ENCODE results near the gene SCAI. TPM values are rescaled to one million over a fixed set of nuclear protein-coding genes. Genes with fewer than 3 reads are reported as not detected.

The SCAI gene
- total RNA-seq, 1 experiment from 2014 or later = 4.7 TPM

- Histone ChIP-seq H3K9me3 (ENCODE audit: control insufficient read depth, insufficient read depth, low read depth, low read length) (no peaks in the 10 kb centered on the region), H3K4me3 (ENCODE audit: low read depth in 2 of 2, low read length in 2 of 2) (no peak overlapping the region), H3K27ac (ENCODE audit: low read length) (no peak overlapping the region), H3K4me1 (ENCODE audit: control insufficient read depth, insufficient read depth, low read length) (no peaks in the 10 kb centered on the region), H3K36me3 (ENCODE audit: control insufficient read depth, insufficient read depth, low read length) (peaks cover 6% of the 10 kb centered on the region), H3K27me3 (ENCODE audit: control insufficient read depth, insufficient read depth, low read length) (no peaks in the 10 kb centered on the region)
- in situ Hi-C loops (cut with HindIII; ENCODE audit: low pct_unique_long_range_greater_than_20kb, low sequenced_read_pairs) = no loop called here
- intact Hi-C loops (cut with micrococcal nuclease; ENCODE audit: unreplicated experiment) = no loop called here
- no peak for ATAC-seq
- no peak for DNase-seq (ENCODE audit: low read depth, low spot score)
- POLR2A ChIA-PET = no interaction called here
- BruUV-seq (replicated peaks) = no TSS peak
- CTCF ChIA-PET = no interaction called here
- TF ChIP-seq TCF7L2 (IDR thresholded peaks at IDR 0.05; ENCODE audit: low read depth, low read length) (no peak), POLR2AphosphoS5 (IDR thresholded peaks at IDR 0.05; ENCODE audit: low read depth, low read length) (no peak), CTCF (IDR thresholded peaks at IDR 0.05) (no peak), REST (IDR thresholded peaks at IDR 0.05; ENCODE audit: insufficient read depth in 1 of 2, low read depth in 2 of 2, low read length in 1 of 2) (no peak), SIN3A (IDR thresholded peaks at IDR 0.05; ENCODE audit: borderline replicate concordance, insufficient read depth, low read depth, low read length) (no peak)
These were observed 7.3 kb upstream of the SCAI start for GRCh38 chr9:125150349-125151245.

- ChIA-PET POLR2A (no interaction called here), CTCF (no interaction called here)
- Histone ChIP-seq H3K36me3 (ENCODE audit: control insufficient read depth, insufficient read depth, low read length) (peaks cover 6% of the 10 kb centered on the region), H3K4me3 (ENCODE audit: low read depth in 2 of 2, low read length in 2 of 2) (no peak overlapping the region), H3K27ac (ENCODE audit: low read length) (no peak overlapping the region), H3K9me3 (ENCODE audit: control insufficient read depth, insufficient read depth, low read depth, low read length) (no peaks in the 10 kb centered on the region), H3K4me1 (ENCODE audit: control insufficient read depth, insufficient read depth, low read length) (no peaks in the 10 kb centered on the region; the same call in 1 of the 2 replicates), H3K27me3 (ENCODE audit: control insufficient read depth, insufficient read depth, low read length) (no peaks in the 10 kb centered on the region)
- intact Hi-C loops (cut with micrococcal nuclease; ENCODE audit: unreplicated experiment) (loop anchor here (10.0 kb wide), 1 partner anchor 203 kb away; the partner anchor contains the start of gene GOLGA1), in situ Hi-C loops (cut with HindIII; ENCODE audit: low pct_unique_long_range_greater_than_20kb, low sequenced_read_pairs) (no loop called here)
- ATAC-seq (no peak), DNase-seq (ENCODE audit: low read depth, low spot score) (no peak)
- BruUV-seq (replicated peaks) = no TSS peak
- no peak for TF ChIP-seq POLR2AphosphoS5 (IDR thresholded peaks at IDR 0.05; ENCODE audit: low read depth, low read length)
- no peak for TF ChIP-seq TCF7L2 (IDR thresholded peaks at IDR 0.05; ENCODE audit: low read depth, low read length)
- no peak for TF ChIP-seq REST (IDR thresholded peaks at IDR 0.05; ENCODE audit: insufficient read depth in 1 of 2, low read depth in 2 of 2, low read length in 1 of 2)
- TF ChIP-seq CTCF (IDR thresholded peaks at IDR 0.05) = no peak
- no peak for TF ChIP-seq SIN3A (IDR thresholded peaks at IDR 0.05; ENCODE audit: borderline replicate concordance, insufficient read depth, low read depth, low read length)
These were observed 4.1 kb upstream of the SCAI start for GRCh38 chr9:125147401-125147951.

Data from Panc1 (cell line).